ENCODE measurements around the gene PTPDC1.

DNA sequence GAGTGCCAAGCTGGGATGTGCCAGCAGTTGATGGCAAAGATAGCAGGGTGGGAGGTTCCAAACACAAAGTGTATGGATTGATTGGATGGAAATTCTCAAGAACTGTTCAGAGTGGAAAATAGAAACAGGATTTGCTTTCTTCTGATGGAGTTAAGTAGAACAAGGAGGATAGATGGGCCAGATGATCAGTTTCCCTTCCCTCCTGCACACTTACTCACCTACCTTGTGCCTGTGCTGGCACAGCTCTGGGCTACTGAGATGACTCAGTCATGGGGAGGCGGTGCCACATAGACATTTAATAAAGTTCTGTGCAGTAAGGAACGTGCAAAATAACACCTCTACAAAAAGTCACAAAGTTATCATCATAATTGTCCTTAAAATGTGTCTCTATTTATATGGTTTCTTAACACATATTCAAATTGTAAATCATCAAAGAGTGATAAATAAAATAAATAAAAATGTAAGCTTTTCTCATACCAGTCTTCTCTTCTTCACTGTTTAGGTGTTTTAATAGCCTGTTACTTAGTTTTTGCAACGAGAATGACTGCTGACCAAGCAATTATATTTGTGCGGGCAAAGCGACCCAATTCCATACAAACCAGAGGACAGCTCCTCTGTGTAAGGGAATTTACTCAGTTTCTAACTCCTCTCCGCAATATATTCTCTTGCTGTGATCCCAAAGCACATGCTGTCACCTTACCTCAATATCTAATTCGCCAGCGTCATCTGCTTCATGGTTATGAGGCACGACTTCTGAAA lies 12.7 kb downstream of the PTPDC1 start:
- TF ChIP-seq EZH2phosphoT487 (IDR thresholded peaks at IDR 0.05; ENCODE audit: borderline replicate concordance), result no peak
- TF ChIP-seq, protein P1, sequence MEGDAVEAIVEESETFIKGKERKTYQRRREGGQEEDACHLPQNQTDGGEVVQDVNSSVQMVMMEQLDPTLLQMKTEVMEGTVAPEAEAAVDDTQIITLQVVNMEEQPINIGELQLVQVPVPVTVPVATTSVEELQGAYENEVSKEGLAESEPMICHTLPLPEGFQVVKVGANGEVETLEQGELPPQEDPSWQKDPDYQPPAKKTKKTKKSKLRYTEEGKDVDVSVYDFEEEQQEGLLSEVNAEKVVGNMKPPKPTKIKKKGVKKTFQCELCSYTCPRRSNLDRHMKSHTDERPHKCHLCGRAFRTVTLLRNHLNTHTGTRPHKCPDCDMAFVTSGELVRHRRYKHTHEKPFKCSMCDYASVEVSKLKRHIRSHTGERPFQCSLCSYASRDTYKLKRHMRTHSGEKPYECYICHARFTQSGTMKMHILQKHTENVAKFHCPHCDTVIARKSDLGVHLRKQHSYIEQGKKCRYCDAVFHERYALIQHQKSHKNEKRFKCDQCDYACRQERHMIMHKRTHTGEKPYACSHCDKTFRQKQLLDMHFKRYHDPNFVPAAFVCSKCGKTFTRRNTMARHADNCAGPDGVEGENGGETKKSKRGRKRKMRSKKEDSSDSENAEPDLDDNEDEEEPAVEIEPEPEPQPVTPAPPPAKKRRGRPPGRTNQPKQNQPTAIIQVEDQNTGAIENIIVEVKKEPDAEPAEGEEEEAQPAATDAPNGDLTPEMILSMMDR (conservative IDR thresholded peaks at IDR 0.05; ENCODE audit: low read length), result no peak

Measured in Loucy (cell line).